MCF 10A (cell line): ENCODE data around the gene ICE2. TPM values are rescaled to one million over a fixed set of nuclear protein-coding genes. Genes with fewer than 3 reads are reported as not detected.

ENCODE experiments used
- BruUV-seq: library from RNA; stranded (reverse); fragments of 400-500 nt; replicated peaks from 2 replicates; lab custom pipeline; 2021; lab: Mats Ljungman, UMichigan
- CTCF ChIA-PET: fragments of 300-600 bp; sonication (Branson Sonifier 250); formaldehyde crosslinking; extraction: SDS; loops from one replicate; lab custom pipeline; 2021; ENCODE audit warnings: antibody characterized with exemption, inconsistent platforms; lab: Yijun Ruan, JAX
- POLR2A ChIA-PET: fragments of 300-600, 350-650 bp; sonication (Branson Sonifier 250); formaldehyde crosslinking; extraction: SDS; loops from one replicate; lab custom pipeline; 2020; ENCODE audit warnings: antibody characterized with exemption, inconsistent platforms; lab: Yijun Ruan, JAX
- DNase-seq: peaks from one replicate; pipeline ENCODE4 v3.0.0-alpha.2; 2018; ENCODE audit not compliant: unreplicated experiment
- H3K27ac Mint-ChIP-seq: one replicate; pipeline ENCODE4 v1.8.0; 2022; ENCODE audit warnings: mild to moderate bottlenecking, low read depth, mixed read lengths; ENCODE audit not compliant: unreplicated experiment
- H3K27me3 Mint-ChIP-seq: one replicate; pipeline ENCODE4 v1.8.0; 2022; ENCODE audit warnings: mixed read lengths; ENCODE audit not compliant: insufficient read depth, unreplicated experiment
- H3K36me3 Mint-ChIP-seq: one replicate; pipeline ENCODE4 v1.8.0; 2022; ENCODE audit warnings: mild to moderate bottlenecking, moderate library complexity, mixed read lengths; ENCODE audit not compliant: insufficient read depth, unreplicated experiment
- H3K4me1 Mint-ChIP-seq: one replicate; pipeline ENCODE4 v1.8.0; 2022; ENCODE audit warnings: mixed read lengths; ENCODE audit not compliant: insufficient read depth, unreplicated experiment
- H3K4me3 Mint-ChIP-seq: one replicate; pipeline ENCODE4 v1.8.0; 2022; ENCODE audit warnings: mild to moderate bottlenecking, moderate library complexity, mixed read lengths; ENCODE audit not compliant: unreplicated experiment
- H3K9me3 Mint-ChIP-seq: one replicate; pipeline ENCODE4 v1.8.0; 2022; ENCODE audit warnings: mixed read lengths; ENCODE audit not compliant: unreplicated experiment
- intact Hi-C: fragments of 100-400 bp; cut with micrococcal nuclease; formaldehyde crosslinking; loops from 2 replicates; pipeline ENCODE4 v1.14.1; 2022
- total RNA-seq: library from RNA; stranded (reverse); gene quantifications from 2 replicates; pipeline ENCODE4 v1.2.3, GENCODE V29; 2022
- TF ChIP-seq, protein P1 (sequence below): fragments of 200-600 bp; IDR thresholded peaks from one replicate; pipeline ENCODE4 v1.8.0; 2022; ENCODE audit warnings: antibody characterized with exemption, mild to moderate bottlenecking; ENCODE audit not compliant: unreplicated experiment

Gene ICE2
- total RNA-seq, 1 experiment from 2014 or later, result 57.9 TPM

DNA sequence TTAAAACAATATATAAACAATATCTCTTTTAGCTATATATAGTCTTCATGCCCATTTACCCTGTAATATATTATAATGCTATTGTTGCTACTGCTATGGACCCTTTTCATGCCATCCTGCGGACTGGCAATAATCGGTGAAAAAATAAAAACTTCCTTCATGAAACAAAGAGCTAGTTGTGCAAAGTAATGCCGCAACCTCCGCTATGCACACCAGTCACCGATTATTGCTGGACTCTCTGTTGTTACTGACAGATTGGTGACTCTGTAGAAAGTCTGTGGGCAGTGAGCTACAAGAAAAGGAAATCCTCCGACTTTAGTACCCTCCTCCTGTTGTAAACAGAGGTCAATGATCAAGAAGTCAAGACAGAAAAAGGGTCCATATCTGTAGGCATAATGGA lies 17.9 kb upstream of the ICE2 start:
- Mint-ChIP-seq H3K27ac (no peak overlapping the region), H3K4me3 (no peak overlapping the region), H3K9me3 (no peaks in the 10 kb centered on the region), H3K36me3 (peaks cover 8% of the 10 kb centered on the region), H3K4me1 (no peaks in the 10 kb centered on the region), H3K27me3 (no peaks in the 10 kb centered on the region)
- BruUV-seq, result no TSS peak
- intact Hi-C loops, result no loop called here
- ChIA-PET POLR2A (interaction anchor here (0.9 to 1.2 kb wide), 2 partner anchors 18 to 19 kb away, joined by 3 to 4 read pairs; partner anchors contain the start of gene ICE2), CTCF (interaction anchor here (0.9 to 4.1 kb wide), 2 partner anchors 10 to 555 kb away, joined by 3 to 28 read pairs; no protein-coding TSS in a partner anchor)
- no peak for DNase-seq
- TF ChIP-seq, protein P1, sequence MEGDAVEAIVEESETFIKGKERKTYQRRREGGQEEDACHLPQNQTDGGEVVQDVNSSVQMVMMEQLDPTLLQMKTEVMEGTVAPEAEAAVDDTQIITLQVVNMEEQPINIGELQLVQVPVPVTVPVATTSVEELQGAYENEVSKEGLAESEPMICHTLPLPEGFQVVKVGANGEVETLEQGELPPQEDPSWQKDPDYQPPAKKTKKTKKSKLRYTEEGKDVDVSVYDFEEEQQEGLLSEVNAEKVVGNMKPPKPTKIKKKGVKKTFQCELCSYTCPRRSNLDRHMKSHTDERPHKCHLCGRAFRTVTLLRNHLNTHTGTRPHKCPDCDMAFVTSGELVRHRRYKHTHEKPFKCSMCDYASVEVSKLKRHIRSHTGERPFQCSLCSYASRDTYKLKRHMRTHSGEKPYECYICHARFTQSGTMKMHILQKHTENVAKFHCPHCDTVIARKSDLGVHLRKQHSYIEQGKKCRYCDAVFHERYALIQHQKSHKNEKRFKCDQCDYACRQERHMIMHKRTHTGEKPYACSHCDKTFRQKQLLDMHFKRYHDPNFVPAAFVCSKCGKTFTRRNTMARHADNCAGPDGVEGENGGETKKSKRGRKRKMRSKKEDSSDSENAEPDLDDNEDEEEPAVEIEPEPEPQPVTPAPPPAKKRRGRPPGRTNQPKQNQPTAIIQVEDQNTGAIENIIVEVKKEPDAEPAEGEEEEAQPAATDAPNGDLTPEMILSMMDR, result no peak

DNA sequence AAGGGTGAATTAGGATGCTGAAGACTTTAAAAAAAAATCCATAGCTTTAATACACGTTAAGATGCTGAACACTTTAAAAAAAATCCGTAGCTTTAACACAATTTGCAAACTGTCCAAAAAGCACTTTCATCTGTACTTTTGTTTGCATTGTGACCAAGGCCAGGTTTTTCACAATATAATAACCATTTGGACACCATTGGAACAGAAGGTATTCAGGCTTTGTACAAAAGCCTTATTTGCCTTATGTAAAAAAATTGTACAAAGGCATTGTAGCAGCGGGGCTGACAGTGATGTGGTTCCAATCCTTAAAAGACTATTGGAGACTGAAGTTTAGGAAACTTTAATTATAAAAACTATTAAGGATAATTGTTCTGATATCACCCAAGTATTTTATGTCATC lies 15.2 kb upstream of the ICE2 start:
- POLR2A ChIA-PET, result interaction anchor here (2.0 kb wide), 1 partner anchor 14 kb away, joined by 6 read pairs; no protein-coding TSS in a partner anchor

DNA sequence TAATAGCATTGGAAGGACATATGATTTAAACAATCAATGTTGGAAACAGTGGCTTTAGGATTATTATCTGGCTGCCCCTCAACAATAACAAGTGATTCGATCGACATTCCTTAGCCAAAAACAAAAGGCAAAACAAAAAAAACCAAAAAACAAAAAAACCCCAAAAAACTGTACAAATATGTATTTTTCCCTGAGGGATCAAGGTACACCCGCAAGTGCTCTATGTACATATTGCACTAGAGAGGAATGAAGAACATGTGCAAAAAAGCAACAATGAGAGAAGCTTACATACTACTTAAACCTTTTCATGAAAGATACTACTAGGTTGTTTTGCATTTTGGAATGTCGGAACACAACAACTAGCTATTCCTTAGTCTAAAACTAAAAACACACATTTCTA lies 14.2 kb upstream of the ICE2 start:
- CTCF ChIA-PET, result interaction anchor here (0.9 kb wide), 1 partner anchor 13 kb away, joined by 3 read pairs; no protein-coding TSS in a partner anchor
- intact Hi-C loops, result no loop called here
- no TSS peak for BruUV-seq
- no peaks in the 10 kb centered on the region for H3K4me1 Mint-ChIP-seq
- TF ChIP-seq, protein P1, result no peak
- H3K4me3 Mint-ChIP-seq, result no peak overlapping the region
- no peaks in the 10 kb centered on the region for H3K9me3 Mint-ChIP-seq
- DNase-seq, result no peak
- POLR2A ChIA-PET, result interaction anchor here (0.7 to 0.9 kb wide), 2 partner anchors 15 to 114 kb away, joined by 3 read pairs; no protein-coding TSS in a partner anchor
- H3K36me3 Mint-ChIP-seq, result no peaks in the 10 kb centered on the region
- no peaks in the 10 kb centered on the region for H3K27me3 Mint-ChIP-seq
- no peak overlapping the region for H3K27ac Mint-ChIP-seq

More for the DNA sequence above, 15.2 kb upstream of the ICE2 start:
- TF ChIP-seq, protein P1, result no peak
- DNase-seq, result no peak
- Mint-ChIP-seq H3K27ac (no peak overlapping the region), H3K27me3 (no peaks in the 10 kb centered on the region), H3K4me3 (no peak overlapping the region), H3K36me3 (no peaks in the 10 kb centered on the region), H3K9me3 (no peaks in the 10 kb centered on the region), H3K4me1 (no peaks in the 10 kb centered on the region)
- intact Hi-C loops, result no loop called here
- CTCF ChIA-PET, result interaction anchor here (0.7 to 4.1 kb wide), 5 partner anchors 13 to 520 kb away, joined by 3 to 28 read pairs (median 3); no protein-coding TSS in a partner anchor
- no TSS peak for BruUV-seq

DNA sequence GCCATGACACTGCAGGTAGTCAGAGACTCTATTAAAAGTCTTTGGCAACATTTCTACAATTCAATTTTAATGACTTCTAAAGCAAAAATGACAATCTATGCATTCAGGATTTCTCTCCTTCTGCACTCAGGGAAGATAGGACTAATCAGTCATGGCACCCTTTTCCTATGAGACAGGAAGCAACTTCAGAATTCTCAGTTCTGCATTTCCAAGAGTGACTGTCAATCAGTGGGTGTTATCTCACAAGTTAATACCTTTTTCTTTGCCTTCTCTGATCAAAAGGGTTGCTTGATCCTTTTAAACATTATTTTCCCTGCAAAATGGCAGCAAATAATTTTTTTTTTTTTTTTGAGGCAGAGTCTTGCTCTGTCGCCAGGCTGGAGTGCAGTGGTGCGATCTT lies 7.8 kb upstream of the ICE2 start:
- intact Hi-C loops, result no loop called here
- no peak for DNase-seq
- H3K9me3 Mint-ChIP-seq, result no peaks in the 10 kb centered on the region
- H3K36me3 Mint-ChIP-seq, result no peaks in the 10 kb centered on the region
- no peaks in the 10 kb centered on the region for H3K4me1 Mint-ChIP-seq
- no TSS peak for BruUV-seq
- H3K4me3 Mint-ChIP-seq, result no peak overlapping the region
- no peak overlapping the region for H3K27ac Mint-ChIP-seq
- H3K27me3 Mint-ChIP-seq, result no peaks in the 10 kb centered on the region
- CTCF ChIA-PET, result interaction anchor here (1.2 kb wide), 2 partner anchors 20 to 35 kb away, joined by 3 read pairs; no protein-coding TSS in a partner anchor
- POLR2A ChIA-PET, result no interaction called here
- TF ChIP-seq, protein P1, result no peak
